Mucosa of gallbladder (tissue), 1 donor: Measurements from ENCODE around the gene BAIAP3. TPM values are rescaled to one million over a fixed set of nuclear protein-coding genes. Genes with fewer than 3 reads are reported as not detected.

ENCODE experiments used
- DNase-seq: peaks from one replicate; pipeline ENCODE4 v3.0.0-alpha.2; 2020; ENCODE audit warnings: low spot score
- total RNA-seq: library from RNA; stranded (reverse); gene quantifications from one replicate; pipeline ENCODE4 v1.2.1, GENCODE V29; 2021
- donor health status: DM: no; HTN: no; CAD: no.

Gene BAIAP3
- total RNA-seq, 1 donor from 2014 or later = 2.6 TPM

DNA sequence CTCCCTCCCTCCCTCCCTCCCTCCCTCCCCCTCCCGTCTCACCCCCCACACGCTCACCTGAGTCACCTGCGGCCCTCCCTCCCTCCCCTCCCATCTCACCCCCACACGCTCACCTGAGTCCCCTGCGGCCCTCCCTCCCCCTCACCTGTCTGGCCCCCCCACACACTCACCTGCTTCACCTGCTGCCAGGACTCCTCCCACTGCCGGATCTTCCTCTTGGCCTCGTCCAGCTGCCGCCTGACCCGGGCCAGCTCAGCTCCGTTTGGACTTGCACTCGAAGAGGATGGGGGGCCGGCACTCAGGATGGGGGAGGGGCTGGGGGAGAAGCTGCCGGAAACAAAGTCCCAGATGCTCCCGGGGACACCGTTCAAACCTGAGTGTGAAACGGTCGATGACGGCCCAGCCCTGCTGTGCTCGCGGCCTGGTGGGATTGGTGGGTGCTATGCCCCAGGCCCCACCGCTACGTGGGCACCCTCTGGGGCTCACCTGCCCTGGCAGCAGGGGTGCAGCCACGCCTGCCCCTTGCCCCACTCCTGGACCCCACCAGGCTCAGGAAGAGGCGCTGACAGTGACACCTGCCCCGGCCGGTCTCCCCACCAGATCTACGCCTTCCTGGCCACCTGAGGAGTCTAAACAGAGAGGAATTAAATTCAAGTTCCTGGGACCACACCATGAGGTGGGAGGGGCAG is 34.2 kb downstream of the BAIAP3 start:
- no peak for DNase-seq

DNA sequence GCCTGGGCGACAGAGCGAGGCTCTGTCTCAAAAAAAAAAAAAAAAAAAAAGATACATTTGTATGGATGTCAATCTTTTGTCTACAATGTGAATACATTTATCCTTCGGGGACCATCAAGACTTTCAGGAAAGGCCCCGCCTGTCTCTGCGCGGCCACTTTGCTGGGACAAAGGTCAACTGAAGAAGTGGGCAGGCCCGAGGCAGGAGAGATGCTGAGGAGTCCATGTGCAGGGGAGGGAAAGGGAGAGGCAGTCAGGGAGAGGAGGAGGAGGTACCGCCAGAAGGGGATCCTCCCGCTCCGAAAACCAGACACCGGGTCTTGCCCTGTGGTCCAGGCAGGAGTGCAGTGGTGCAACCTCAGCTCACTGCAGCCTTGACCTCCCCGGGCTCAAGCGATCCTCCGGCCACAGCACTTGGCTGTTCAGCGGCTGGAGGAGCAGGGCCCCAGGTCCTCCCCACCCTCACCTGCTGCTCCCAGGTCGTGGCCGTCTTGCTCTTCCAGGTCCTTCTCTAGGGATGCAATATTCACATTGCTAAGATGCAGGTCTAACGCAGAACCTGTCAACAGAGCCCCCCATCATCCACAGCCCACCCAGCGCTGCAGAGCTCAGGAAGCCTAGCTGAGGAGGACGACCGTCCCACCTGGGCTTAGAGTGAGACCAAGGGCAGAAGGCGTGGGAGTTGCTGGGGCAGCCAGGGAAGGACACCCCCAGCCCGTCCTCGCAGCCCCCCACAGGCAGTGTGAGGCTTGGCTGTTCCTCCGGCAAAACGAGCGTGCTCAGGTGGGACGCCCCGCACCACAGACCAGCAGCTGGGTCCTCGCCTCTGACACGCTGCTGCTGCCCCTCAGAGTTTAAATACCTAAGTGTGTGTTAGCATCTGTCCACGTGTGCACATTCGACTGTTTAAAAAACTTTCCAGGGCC is 37.9 kb downstream of the BAIAP3 start:
- DNase-seq = no peak

DNA sequence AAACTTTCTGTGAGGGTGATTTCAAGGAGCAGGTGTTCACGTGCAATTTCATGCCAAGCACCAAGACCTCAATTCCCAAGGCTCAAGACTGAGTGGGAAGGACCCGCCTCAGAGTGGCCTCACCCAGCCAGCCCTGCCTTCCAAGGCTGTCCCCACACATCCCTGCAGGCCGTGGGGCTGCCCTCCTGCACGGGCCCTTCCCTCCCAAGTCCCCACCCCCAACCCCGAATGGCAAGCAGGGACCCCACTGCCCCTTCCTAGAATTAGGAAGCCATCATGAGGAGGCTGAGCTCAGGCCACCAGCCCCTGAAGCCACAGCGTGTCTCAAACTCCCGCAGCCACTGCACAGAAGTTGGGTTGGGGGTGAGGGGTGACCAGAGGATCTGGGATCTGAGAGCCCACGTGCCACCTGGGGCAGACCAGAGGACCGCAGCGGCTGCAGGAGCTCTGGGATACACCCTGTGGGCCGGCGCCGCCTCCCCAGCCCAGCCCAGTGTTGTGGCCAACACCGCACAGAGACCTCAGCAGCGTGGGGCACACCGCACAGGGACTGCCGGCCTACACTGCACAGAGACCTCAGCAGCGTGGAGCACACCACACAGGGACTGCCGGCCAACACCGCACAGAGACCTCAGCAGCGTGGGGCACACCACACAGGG is 39.0 kb downstream of the BAIAP3 start:
- DNase-seq = no peak

DNA sequence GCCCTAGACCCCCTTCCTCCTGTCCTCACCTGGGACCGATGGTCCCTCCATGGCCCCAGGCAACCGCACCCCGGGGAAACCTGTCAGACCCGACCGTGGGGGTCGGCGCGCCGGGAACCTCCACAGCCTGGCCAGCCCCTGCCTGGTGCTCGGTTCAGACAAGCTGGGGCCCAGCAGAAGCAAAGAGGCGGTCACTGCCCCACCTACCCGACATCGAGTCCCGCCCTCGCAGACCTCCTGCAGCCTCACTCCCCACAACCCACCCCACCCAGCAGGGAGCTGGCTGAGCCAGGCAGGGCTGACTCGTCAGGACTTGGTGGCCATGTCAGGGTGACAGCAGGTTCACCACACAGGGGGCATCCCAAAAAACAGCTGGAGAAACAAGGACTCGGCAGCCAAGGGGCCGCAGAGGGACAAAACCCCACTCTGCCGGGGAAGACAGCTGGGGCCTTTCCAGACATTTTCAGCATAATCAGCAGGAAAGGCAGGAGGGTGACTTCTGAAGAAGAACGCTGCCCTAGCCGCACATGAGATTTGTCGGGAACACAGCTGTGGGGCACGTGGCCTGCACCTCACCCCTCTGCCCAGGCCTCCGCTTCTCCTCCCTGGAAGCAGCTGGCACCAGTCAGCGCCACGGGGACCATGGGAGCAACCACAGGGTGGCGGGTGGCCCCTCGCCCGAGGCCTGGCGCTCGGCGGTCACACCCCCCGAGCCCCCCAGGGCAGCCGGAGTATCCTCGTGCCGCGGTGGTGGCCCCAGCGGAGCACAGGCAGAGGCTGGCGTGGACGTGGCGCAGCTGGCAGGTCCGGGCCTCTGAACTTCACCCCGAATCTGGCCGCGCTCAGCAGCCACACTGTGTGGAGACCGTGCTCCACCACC is 41.2 kb downstream of the BAIAP3 start:
- DNase-seq = no peak

DNA sequence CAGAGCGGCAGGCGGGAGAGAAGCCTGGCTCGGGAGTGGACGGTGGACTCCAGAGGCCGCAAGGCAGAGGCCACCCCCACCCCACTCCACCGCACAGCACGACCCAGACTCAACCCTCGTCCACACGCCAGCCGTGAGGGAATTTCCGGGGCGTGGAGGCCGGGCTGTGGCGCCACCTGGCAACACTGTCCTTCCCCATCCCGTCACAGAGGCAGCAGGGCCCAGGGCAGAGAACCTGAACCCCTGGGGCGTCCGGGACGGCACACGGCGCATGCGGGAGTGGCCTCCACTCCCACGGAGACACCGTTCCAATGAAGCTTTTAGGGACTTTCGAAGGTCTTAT is 41.8 kb downstream of the BAIAP3 start:
- DNase-seq = no peak

DNA sequence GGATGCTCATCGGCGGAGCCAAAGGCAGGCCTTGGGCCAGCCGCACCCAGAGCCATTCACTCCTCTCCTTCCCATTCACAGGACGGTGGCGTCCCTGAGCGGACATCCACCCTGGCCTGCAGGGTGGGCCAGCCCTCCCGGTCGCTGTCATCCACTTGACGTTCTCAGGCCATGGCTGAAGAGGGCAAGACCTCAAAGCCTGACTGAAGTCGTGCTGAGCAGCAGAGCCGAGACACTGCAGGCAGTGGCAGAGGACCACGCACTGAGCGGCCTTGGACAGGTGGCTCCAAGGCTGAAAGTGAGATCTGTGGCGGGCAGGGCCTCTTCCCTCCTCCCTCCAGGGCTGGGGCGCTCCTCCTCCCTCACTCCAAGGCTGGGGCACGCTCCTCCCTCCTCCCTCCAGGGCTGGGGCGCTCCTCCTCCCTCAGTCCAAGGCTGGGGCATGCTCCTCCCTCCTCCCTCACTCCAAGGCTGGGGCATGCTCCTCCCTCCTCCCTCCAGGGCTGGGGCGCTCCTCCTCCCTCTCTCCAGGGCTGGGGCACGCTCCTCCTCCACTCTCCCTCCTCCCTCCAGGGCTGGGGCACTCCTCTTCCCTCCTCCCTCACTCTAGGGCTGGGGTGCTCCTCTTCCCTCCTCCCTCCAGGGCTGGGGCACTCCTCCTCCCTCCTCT is 42.4 kb downstream of the BAIAP3 start:
- DNase-seq = no peak

DNA sequence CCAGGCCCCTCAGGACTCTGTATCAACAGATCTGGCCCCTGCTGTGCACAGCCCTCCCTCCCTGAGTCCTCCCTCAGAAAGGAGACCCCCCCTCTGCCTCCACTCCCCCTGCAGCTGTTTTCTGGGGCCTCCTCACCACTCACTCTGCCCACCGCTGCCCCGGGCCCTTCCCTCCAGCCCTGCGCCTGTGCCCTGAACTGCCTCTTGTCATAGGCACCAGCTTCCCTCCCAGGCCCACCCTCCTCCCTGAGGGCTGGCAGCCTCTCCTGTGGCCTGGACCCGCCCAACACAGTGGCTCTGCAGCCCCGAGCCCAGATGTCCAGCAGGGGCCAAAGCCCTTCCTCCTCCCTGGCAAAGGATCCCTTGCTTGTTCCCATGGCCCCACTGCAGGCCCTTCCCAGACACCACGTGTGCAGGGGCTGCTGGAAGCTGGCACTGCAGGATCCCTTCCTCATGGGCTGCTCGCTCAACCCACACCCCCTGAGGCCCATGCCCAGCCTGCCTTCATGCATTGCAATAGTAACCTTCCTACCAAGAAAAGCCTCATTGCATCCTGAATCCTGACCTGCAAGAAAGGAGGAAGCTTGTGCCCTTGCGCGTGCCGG is 44.1 kb downstream of the BAIAP3 start:
- DNase-seq = no peak

DNA sequence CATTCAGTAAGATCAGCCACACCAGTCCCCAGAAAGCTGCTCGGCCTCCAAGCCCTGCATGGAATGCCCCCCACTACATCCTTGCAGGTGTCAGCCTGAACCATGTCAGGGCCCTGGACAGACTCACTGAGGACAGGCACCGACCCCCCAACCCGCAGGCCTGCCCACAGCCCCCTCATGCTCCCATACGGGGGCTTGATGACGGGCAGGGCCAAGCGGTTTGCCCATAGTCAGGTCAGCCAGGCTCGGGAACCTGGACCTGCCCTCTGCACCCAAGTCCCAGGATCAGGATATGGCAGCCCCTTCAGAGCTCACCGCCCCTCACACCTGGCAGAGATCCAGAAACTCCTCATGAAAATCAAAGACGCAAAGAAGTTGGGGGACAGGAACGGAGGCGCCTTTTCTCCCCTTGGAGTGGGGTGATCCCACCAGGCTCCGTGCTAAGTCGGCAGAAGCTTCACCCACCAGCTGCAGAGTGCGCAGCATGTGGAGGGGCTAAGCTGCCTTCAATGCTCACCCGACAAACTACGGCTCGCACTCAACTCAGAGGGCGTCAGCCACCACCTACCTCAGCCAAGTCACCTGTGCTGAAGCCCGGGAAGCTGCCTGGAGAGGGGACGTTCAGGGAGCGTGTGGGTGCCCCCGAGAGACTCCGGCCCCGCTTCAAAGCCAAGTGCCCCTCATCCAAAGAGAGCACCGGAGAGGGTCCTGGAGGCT is 44.8 kb downstream of the BAIAP3 start:
- no peak for DNase-seq

DNA sequence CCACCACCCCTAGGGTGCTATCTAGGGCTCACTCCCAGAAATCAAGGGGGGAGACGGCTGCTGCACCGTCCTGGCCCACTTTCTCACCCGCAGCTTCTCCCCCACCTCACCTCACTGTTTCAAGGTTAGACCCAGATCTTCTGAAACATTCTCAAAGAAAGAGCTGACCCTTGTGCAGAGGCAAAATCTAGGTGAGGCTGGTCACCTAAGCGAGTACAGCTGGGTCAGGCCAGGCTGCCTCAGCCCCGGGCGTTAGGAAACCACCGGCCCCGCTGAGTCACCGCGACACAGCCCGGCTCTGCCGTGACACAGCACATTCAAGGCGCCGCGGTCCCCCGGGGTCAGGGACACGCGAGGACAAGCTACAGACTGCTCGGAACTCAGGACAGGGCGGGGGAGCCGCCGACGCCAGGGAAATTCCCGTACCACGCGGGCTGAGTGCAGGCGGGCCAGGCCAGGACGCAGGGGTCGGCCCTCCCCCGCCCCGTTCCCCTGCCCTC is 45.4 kb downstream of the BAIAP3 start:
- DNase-seq = peak; percentile 56

DNA sequence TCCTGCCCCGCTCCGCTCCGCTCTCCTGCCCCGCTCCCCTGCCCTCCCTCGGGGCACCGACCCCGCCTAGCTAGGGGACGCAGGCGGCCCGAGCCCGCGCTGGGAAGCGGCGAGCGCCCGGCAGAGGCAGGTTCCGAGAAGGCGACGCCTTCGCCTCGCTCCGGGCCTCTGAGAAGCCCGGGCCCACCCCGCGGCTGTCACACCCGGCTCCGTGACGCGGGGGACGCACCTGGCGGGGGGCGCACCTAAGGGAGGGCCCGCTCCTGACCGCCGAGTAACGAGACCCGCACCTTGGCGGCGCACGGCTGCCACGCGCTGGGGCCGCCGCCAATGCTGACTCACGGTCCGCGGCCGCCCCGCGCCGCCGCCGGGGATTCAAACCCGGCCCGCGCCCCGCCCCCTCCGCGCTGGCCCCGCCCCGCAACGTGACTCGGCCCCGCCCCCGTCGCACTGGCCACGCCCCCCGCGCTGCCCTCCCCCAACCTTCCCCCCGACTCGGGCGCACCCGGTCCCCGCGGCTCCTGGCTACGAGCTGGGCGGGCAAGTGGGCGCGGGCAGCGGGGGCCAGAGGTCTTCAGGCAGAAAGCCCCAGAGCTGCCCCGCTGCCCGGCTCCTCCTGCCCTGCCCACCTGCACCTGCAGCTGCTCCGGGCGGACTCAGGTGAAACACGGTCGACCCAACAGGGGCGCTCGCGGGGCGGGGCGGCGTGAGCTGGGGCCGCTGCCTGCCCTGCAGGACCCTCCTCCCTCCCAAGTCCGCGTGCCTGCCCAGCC is 46.0 kb downstream of the BAIAP3 start:
- peak; percentile 52 for DNase-seq

DNA sequence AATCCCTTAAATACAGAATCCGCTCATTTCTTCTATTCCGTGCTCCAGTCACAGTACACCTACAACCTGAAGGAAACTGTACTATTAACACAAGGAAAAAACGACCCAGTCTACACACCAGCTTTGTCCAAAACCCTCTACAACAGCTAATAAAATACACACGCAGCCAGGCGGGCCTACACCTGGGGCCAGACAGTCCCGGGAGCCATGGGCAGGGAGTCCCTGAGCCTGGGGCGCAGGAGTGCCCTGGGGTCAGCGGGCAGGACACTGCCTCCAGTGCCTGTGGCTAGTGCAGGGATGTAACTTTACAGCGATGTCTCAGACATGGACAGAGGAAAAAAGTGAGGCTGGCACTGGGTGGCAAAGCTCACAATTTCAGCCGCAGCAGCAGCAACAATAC is 46.8 kb downstream of the BAIAP3 start:
- DNase-seq = no peak

DNA sequence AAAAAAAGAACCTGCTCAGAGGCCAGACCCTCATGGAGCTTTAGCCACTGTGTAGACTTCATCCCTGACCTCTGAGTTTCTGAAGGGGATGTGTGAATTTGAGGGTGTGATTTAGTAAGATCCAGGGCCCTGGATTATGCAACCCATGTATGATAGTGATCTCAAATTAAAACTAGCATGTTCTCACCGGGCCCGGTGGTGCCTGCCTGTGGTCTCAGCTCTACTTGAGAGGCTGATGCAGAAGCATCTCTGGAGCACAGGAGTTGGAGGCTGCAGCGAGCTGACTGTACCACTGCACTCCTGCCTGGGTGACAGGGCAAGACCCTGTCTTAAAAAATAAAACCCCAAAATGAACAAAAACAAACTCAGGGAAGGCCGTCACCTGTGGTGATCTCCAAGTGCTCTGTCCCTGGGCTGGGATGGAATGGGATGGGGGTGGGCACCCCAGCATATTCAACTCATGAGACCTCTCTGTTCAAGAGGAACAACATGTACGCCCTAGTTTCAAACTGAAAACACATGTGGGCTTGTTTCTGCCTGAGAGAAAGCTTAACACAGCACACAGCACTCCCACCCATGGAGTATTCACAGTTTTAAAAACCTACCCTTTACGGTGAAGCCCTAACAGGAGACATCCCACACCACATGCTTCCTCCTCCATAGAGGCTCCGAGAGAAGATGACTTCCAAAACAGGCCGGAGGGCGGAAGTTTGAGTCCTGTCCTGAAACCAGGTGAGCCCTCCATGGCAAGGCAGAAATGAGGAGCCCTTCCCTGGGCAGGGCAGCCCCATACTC is 48.4 kb downstream of the BAIAP3 start:
- DNase-seq = no peak

DNA sequence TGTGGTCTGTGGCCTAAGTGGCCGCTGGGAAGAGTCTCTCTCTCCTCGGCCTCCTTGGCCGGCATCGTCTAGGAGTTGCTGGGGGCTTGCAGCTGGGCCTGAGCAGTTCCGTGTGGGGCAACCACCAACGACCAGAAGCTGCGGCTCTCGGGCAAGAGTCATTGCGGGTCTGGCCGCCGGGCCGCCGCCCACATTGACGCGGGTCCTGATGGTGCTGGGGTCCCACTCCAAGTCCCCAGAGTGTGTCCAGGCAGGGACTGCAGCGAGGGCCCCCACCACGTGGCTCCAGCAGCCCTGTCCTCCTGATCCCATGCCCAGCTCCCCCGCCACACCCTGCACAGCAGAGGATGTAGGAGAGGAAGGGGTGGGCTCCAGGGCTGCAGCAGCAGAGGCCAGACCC is 50.1 kb downstream of the BAIAP3 start:
- DNase-seq = no peak

DNA sequence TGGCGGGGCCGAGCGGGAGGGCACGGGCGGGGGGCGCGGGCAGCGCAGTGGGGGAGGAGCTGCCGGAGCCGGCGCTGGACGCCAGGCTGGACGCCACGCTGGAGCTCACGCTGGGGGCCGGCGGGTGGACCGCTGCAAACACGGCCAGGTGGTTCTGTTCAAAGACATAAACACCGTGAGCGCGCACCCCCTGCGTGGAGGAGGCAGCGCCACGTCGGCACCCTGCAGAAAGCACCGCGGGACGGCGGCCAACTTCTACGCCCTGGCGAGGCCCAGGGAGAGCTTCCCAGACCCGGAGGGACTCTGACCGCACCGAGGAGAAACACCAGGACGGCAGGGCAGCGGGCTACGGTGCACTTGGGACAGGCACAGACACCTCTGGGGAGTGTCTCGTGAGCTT is 51.8 kb downstream of the BAIAP3 start:
- no peak for DNase-seq

DNA sequence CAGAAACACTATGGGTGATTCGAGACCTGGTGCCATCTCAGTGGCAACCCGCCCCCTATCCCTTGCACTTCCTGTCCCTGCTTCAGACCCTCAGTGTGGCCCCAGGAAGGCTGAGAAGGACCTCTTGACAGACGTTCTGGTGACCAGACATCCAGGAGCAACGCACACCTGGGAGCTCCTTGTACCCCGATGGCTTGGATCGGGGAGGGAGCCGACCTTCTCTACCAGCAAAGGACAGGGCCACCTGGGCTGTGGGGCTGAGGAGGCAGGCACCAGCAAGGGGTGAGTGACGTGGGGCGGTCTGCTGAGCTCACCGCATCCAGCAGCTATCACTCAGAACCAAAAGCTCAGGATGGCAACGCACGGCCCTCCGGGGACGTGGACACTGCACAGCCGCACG is 53.9 kb downstream of the BAIAP3 start:
- DNase-seq = no peak

DNA sequence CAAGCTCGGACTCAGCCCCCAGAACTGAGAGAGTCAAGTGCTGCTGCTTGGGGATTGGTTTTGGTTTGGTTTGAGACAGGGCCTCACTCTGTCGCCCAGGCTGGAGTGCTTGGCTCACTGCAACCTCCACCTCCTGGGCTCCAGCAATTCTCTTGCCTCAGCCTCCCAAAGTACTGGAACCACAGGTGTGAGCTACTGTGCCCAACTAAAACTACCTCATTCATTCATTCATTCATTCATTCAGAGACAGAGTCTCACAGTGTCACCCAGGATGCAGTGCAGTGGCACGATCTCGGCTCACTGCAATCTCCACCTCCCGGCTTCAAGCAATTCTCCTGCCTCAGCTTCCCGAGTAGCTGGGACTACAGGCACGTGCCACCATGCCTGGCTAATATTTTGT is 56.3 kb downstream of the BAIAP3 start:
- DNase-seq = no peak

DNA sequence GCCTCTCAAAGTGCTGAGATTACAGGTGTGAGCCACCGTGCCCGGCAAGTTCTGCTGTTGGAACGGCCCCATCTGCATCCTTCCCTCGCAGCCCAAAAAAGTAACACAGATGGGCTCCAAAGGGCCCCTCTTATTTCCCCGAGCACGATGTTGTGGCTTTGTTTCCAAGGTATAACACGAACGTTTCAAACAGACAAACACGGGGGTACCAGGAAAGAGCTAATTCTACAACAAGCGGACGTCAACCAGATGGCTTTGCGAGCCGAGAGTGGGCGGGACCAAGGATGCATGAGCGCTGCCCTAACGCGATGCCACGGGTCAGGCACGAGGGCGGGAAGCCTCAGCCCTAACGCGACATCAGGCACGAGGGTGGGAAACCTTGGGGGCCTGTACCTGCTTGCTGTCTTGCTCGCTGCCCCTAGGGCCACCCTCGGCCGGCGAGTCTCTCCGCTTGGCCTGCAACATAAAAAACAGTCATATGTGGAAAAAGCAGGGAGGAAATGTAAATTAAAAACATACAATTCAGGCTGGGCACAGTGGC is 56.9 kb downstream of the BAIAP3 start:
- no peak for DNase-seq

DNA sequence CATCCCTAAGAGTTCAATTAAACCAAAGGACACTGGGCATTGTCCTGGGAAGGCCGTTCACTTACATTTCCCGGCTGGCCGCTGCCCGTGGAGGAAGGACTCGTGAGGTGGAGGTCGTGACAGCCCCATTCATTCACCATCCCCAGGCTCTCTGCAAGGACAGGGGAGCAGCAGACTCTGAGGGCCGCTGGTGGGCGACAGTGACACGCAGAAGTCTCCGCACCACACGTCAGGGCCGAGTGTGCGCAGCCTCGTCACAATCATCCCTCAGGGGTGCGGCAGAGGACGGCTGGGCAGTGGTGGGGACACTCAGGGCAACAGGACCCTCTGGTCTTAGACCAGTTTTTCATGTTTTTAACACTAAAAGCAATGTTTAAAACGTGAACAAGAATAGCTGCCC is 59.4 kb downstream of the BAIAP3 start:
- DNase-seq = no peak
